K562 (cell line): ENCODE data around the gene CDCA5. TPM values are rescaled to one million over a fixed set of nuclear protein-coding genes. Genes with fewer than 3 reads are reported as not detected.

Experiments
- ARHGAP35 ChIP-seq: fragments of 450-650 bp; IDR thresholded peaks from 2 replicates; pipeline ENCODE4 v1.6.1; 2018; ENCODE audit not compliant: partially characterized antibody
- CHCHD3 ChIP-seq: fragments of 250-450 bp; sonication (Bioruptor Pico); IDR thresholded peaks from 2 replicates; pipeline ENCODE4 v2.1.2; 2022; ENCODE audit warnings: mild to moderate bottlenecking
- CREBBP ChIP-seq: IDR thresholded peaks from one replicate; pipeline ENCODE4 v1.6.1; 2012; ENCODE audit warnings: low read depth, mild to moderate bottlenecking, control low read depth, inconsistent platforms, low read length
- CREM ChIP-seq: IDR thresholded peaks from 2 replicates; pipeline ENCODE4 v1.6.1; 2014; ENCODE audit warnings: antibody characterized with exemption, low read depth
- FOXK2 ChIP-seq, 2 experiments: fragments of 450-650 bp; IDR thresholded peaks in 1 of 2; conservative IDR thresholded peaks in 1 of 2; 2 replicates each; pipeline ENCODE4 v1.6.1; 2016; ENCODE audit warnings: low read depth in 2 of 2, mild to moderate bottlenecking in 1 of 2
- HDAC8 ChIP-seq: fragments of 450-650 bp; IDR thresholded peaks from 2 replicates; pipeline ENCODE4 v1.6.1; 2016; ENCODE audit warnings: mild to moderate bottlenecking, missing genetic modification characterization, moderate library complexity, missing compliant biosample characterization
- HNRNPLL ChIP-seq: fragments of 200-400 bp; formaldehyde crosslinking; IDR thresholded peaks from 2 replicates; pipeline ENCODE4 v1.6.1; 2017; ENCODE audit warnings: low read length, low read depth, mild to moderate bottlenecking; ENCODE audit not compliant: poor library complexity, severe bottlenecking
- JUNB ChIP-seq: fragments of 450-650 bp; formaldehyde crosslinking; conservative IDR thresholded peaks from 2 replicates; pipeline ENCODE4 v1.4.0; 2020; ENCODE audit warnings: mild to moderate bottlenecking
- MAFF ChIP-seq: IDR thresholded peaks from 2 replicates; pipeline ENCODE4 v1.6.1; 2012; ENCODE audit warnings: low read length, improper control_type of control experiment
- MBD2 ChIP-seq: sonication (generic); IDR thresholded peaks from 2 replicates; pipeline ENCODE4 v1.6.1; 2016; ENCODE audit warnings: low read depth, borderline replicate concordance
- NR3C1 ChIP-seq: sonication (generic); formaldehyde crosslinking; IDR thresholded peaks from 2 replicates; pipeline ENCODE4 v1.8.1; 2022; ENCODE audit warnings: missing genetic modification reagents
- POLR2AphosphoS2 ChIP-seq: IDR thresholded peaks from 2 replicates; pipeline ENCODE4 v1.6.1; 2012; ENCODE audit warnings: low read length, improper control_type of control experiment
- PURB ChIP-seq: sonication (generic); formaldehyde crosslinking; IDR thresholded peaks from 2 replicates; pipeline ENCODE4 v1.9.0; 2021; ENCODE audit warnings: low read depth, mild to moderate bottlenecking, missing genetic modification reagents
- RBBP5 ChIP-seq: fragments of 200-600 bp; sonication (generic); IDR thresholded peaks from 2 replicates; pipeline ENCODE4 v1.6.1; 2012; ENCODE audit warnings: borderline replicate concordance, mild to moderate bottlenecking, low read length, control low read depth, inconsistent platforms; ENCODE audit not compliant: insufficient read depth, poor library complexity, severe bottlenecking
- SMARCE1 ChIP-seq: fragments of 450-650 bp; IDR thresholded peaks from 2 replicates; pipeline ENCODE4 v1.7.1; 2016; ENCODE audit warnings: mild to moderate bottlenecking
- TCFL5 ChIP-seq: fragments of 250-450 bp; sonication (Bioruptor Pico); conservative IDR thresholded peaks from 2 replicates; pipeline ENCODE4 v1.6.1; 2021; ENCODE audit warnings: mild to moderate bottlenecking, moderate library complexity, matching md5 sums
- TEAD1 ChIP-seq, 2 experiments: fragments of 450-650 bp in 1 of 2; sonication (generic) in 1 of 2; formaldehyde crosslinking; IDR thresholded peaks; 2 replicates each; pipeline versions ENCODE4 v1.4.0 to v1.8.0; 2020 to 2022; ENCODE audit warnings: mild to moderate bottlenecking in 2 of 2, missing genetic modification reagents in 1 of 2
- USF1 ChIP-seq: sonication (generic); formaldehyde crosslinking; IDR thresholded peaks from 2 replicates; pipeline ENCODE4 v1.9.0; 2022; ENCODE audit warnings: mild to moderate bottlenecking, missing genetic modification reagents
- ZNF12 ChIP-seq: sonication (generic); formaldehyde crosslinking; IDR thresholded peaks from 2 replicates; pipeline ENCODE4 v1.4.0; 2020; ENCODE audit warnings: mild to moderate bottlenecking, missing genetic modification reagents
- ZNF184 ChIP-seq: sonication (generic); formaldehyde crosslinking; IDR thresholded peaks from 2 replicates; pipeline ENCODE4 v1.5.0; 2020; ENCODE audit warnings: missing genetic modification reagents
- ZNF224 ChIP-seq: sonication (generic); formaldehyde crosslinking; IDR thresholded peaks from 2 replicates; pipeline ENCODE4 v1.8.0; 2022; ENCODE audit warnings: mild to moderate bottlenecking, missing genetic modification reagents
- ZNF253 ChIP-seq: fragments of 250-450 bp; sonication (Bioruptor Pico); conservative IDR thresholded peaks from 2 replicates; pipeline ENCODE4 v1.6.1; 2021; ENCODE audit warnings: mild to moderate bottlenecking
- ZNF3 ChIP-seq: fragments of 250-450 bp; sonication (Bioruptor Pico); IDR thresholded peaks from 2 replicates; pipeline ENCODE4 v1.5.0; 2021; ENCODE audit warnings: mild to moderate bottlenecking, moderate library complexity
- ZNF311 ChIP-seq: fragments of 250-450 bp; sonication (Bioruptor Pico); IDR thresholded peaks from 2 replicates; pipeline ENCODE4 v1.4.0; 2020; ENCODE audit warnings: mild to moderate bottlenecking, moderate library complexity
- ZNF584 ChIP-seq: fragments of 200-800 bp; sonication (Bioruptor generic); IDR thresholded peaks from 2 replicates; pipeline ENCODE4 v1.6.1; 2016; ENCODE audit warnings: low read depth, mild to moderate bottlenecking, missing genetic modification characterization, missing compliant biosample characterization
- polyA plus RNA-seq, 8 experiments: library from polyadenylated mRNA; depleted of rRNA in 4 of 8; stranded (reverse) in 5 of 8; unstranded in 3 of 8; fragments of >200 nt; fragmentation: Nextera tagmentation in 2 of 8; fragmentation: Illumina TruSeq in 1 of 8; extraction: Ambion mirVana in 2 of 8; extraction: Trizol in 1 of 8; gene quantifications; 2 replicates each; pipeline versions ENCODE4 v1.2.1 to v1.2.3, GENCODE V29; 2011 to 2014; ENCODE audit warnings: inconsistent platforms in 1 of 8, missing spikeins in 1 of 8
- total RNA-seq, 7 experiments: library from RNA; depleted of rRNA in 6 of 7; stranded (reverse); fragments of >200 nt in 6 of 7; fragmentation: Illumina TruSeq in 2 of 7; extraction: Trizol in 2 of 7; gene quantifications; 2 replicates each; pipeline versions ENCODE4 v1.2.1 to v1.2.3, GENCODE V29; 2011 to 2021; ENCODE audit warnings: low replicate concordance in 1 of 7
- TF ChIP-seq, protein P1 (sequence below): sonication (generic); formaldehyde crosslinking; IDR thresholded peaks from 2 replicates; pipeline ENCODE4 v1.8.0; 2023; ENCODE audit warnings: mild to moderate bottlenecking, missing genetic modification reagents
- TF ChIP-seq, protein P2 (sequence below): fragments of 200-800 bp; sonication (Bioruptor generic); IDR thresholded peaks from 2 replicates; pipeline ENCODE4 v1.6.1; 2017; ENCODE audit warnings: missing genetic modification characterization, missing compliant biosample characterization

The CDCA5 gene
- total and polyA plus RNA-seq, 9 of the 15 experiments (the other 6 are each of a cell fraction or from before 2014, with no cell fraction given): 18.9 to 94.3 (median 64.6) TPM

DNA sequence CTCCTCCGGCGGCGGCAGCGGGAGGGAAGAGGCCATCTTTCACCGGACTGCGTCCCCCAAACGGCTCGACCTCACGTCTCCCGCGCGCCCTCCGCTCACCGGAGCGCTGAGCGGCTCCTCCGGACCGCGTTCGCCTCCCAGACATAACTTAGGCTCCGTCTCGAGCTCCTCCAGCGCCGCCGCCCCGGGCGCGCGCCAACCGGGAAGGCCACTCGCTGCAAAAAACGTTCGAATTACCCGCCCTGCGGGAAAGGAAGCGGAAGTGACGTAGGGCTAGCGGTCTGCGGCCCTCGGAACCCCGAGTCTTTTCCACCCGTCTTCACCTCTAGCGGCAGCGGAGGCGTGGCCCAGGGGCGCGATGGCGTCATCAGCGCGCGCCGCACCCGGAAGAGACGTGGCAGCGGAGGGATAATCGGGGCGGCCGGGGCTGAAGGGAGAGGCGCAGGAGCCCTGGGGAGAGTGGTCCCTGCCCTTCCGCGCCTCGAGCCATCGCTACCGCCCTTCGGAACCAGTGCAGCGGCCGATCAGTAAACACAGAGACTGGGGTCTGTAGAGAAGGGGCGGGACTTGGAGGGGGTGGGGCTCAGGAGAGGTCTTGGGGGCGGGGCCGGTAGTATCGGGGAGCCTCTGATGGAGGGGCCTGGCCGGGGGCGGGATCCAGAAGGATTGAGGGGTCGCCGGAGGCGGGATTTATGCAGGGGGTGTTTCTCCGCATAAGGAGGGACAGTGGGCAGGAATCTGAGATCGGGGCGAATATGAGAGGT, at the start of gene CDCA5, which contains the start of gene ZFPL1 (continued):
- TF ChIP-seq RBBP5: peak; percentile 84
- TF ChIP-seq HDAC8 (tag): no peak
- TF ChIP-seq ZNF224 (CRISPR knock-in tag): no peak
- TF ChIP-seq, protein P1, sequence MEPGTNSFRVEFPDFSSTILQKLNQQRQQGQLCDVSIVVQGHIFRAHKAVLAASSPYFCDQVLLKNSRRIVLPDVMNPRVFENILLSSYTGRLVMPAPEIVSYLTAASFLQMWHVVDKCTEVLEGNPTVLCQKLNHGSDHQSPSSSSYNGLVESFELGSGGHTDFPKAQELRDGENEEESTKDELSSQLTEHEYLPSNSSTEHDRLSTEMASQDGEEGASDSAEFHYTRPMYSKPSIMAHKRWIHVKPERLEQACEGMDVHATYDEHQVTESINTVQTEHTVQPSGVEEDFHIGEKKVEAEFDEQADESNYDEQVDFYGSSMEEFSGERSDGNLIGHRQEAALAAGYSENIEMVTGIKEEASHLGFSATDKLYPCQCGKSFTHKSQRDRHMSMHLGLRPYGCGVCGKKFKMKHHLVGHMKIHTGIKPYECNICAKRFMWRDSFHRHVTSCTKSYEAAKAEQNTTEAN: no peak
- no peak for TF ChIP-seq ZNF184 (CRISPR knock-in tag)
- TF ChIP-seq ZNF253 (CRISPR knock-in tag): no peak
- TF ChIP-seq ZNF12: 0 out of 2 replicates have a peak, but pooled peaks have one; percentile 76
- no peak for TF ChIP-seq PURB (CRISPR knock-in tag)
- TF ChIP-seq USF1 (CRISPR knock-in tag): peak; percentile 36; the same call in 1 of the 2 replicates
- TF ChIP-seq ZNF311 (CRISPR knock-in tag): no peak
- TF ChIP-seq CREM: peak; percentile 100
- no peak for TF ChIP-seq ZNF3 (CRISPR knock-in tag)
- TF ChIP-seq MAFF: no peak
- TF ChIP-seq FOXK2 (conservative IDR thresholded peaks at IDR 0.05 in 1 of 2, IDR thresholded peaks at IDR 0.05 in 1 of 2; ENCODE audit: low read depth in 2 of 2): peak; percentile 87 to 88
- peak; percentile 78; the same call in 1 of the 2 replicates for TF ChIP-seq MBD2
- no peak for TF ChIP-seq POLR2AphosphoS2
- no peak for TF ChIP-seq ZNF584 (CRISPR knock-in tag)
- no peak for TF ChIP-seq CREBBP
- TF ChIP-seq TEAD1 (CRISPR knock-in tag; IDR thresholded peaks at IDR 0.05): peak; percentile 11 to 18; a peak in 1 of 4 replicates
- no peak for TF ChIP-seq TCFL5 (CRISPR knock-in tag)
- TF ChIP-seq NR3C1 (CRISPR knock-in tag): no peak
- TF ChIP-seq ARHGAP35: no peak
- TF ChIP-seq, protein P2, sequence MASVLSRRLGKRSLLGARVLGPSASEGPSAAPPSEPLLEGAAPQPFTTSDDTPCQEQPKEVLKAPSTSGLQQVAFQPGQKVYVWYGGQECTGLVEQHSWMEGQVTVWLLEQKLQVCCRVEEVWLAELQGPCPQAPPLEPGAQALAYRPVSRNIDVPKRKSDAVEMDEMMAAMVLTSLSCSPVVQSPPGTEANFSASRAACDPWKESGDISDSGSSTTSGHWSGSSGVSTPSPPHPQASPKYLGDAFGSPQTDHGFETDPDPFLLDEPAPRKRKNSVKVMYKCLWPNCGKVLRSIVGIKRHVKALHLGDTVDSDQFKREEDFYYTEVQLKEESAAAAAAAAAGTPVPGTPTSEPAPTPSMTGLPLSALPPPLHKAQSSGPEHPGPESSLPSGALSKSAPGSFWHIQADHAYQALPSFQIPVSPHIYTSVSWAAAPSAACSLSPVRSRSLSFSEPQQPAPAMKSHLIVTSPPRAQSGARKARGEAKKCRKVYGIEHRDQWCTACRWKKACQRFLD (CRISPR knock-in tag): no peak
- TF ChIP-seq CHCHD3 (CRISPR knock-in tag): no peak
- peak; percentile 14 for TF ChIP-seq HNRNPLL
- TF ChIP-seq SMARCE1: no peak
- TF ChIP-seq JUNB (CRISPR knock-in tag): no peak
